ENCODE results near the gene GCH1. TPM values are rescaled to one million over a fixed set of nuclear protein-coding genes. Genes with fewer than 3 reads are reported as not detected.

Gene GCH1
- polyA plus RNA-seq, 3 donors = 55.3 to 68.6 (median 63.3) TPM

GRCh38 chr14:54908190-54908589, 5.6 kb upstream of the GCH1 start:
- H3K27me3 Mint-ChIP-seq (ENCODE audit: low read depth in 3 of 3) = peaks cover 0 to 2% (median 0%) of the 10 kb centered on the region in 3 donors
- peaks cover 23 to 34% of the 10 kb centered on the region in 2 donors for H3K4me1 ChIP-seq (ENCODE audit: control insufficient read depth in 1 of 2, insufficient read depth in 2 of 2, low read length in 2 of 2)
- H3K36me3 Mint-ChIP-seq = no peaks in the 10 kb centered on the region
- peak overlapping the region; percentile 7 to 82 (median 47) for H3K27ac Mint-ChIP-seq
- no peak overlapping the region for H2AFZ ChIP-seq (ENCODE audit: insufficient read depth, low read depth, low read length, poor library complexity, severe bottlenecking)
- H3K36me3 ChIP-seq (replicated peaks in 1 of 2; ENCODE audit: control insufficient read depth in 1 of 2, insufficient read depth in 2 of 2, low read length in 2 of 2) = no peaks in the 10 kb centered on the region
- no peaks in the 10 kb centered on the region for H3K79me2 ChIP-seq (ENCODE audit: insufficient read depth, low read length)
- H3K4me1 Mint-ChIP-seq = peaks cover 35% of the 10 kb centered on the region
- WGBS (ENCODE audit: insufficient coverage) = 0% methylated on average over 2 of the region's 4 CpGs
- intact Hi-C loops (cut with micrococcal nuclease) = no loop called here
- H3K9ac ChIP-seq (ENCODE audit: insufficient read depth, low read length, poor library complexity, severe bottlenecking) = no peak overlapping the region
- H3K9me3 ChIP-seq (replicated peaks in 1 of 2; ENCODE audit: control insufficient read depth in 1 of 2, insufficient read depth in 1 of 2, low read length in 2 of 2) = no peaks in the 10 kb centered on the region
- peak; percentile 29 to 46 (median 37) for DNase-seq
- TF ChIP-seq, protein P1, sequence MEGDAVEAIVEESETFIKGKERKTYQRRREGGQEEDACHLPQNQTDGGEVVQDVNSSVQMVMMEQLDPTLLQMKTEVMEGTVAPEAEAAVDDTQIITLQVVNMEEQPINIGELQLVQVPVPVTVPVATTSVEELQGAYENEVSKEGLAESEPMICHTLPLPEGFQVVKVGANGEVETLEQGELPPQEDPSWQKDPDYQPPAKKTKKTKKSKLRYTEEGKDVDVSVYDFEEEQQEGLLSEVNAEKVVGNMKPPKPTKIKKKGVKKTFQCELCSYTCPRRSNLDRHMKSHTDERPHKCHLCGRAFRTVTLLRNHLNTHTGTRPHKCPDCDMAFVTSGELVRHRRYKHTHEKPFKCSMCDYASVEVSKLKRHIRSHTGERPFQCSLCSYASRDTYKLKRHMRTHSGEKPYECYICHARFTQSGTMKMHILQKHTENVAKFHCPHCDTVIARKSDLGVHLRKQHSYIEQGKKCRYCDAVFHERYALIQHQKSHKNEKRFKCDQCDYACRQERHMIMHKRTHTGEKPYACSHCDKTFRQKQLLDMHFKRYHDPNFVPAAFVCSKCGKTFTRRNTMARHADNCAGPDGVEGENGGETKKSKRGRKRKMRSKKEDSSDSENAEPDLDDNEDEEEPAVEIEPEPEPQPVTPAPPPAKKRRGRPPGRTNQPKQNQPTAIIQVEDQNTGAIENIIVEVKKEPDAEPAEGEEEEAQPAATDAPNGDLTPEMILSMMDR (IDR thresholded peaks at IDR 0.05) = no peak
- no peaks in the 10 kb centered on the region for H4K20me1 ChIP-seq (ENCODE audit: insufficient read depth, low read length)
- no peaks in the 10 kb centered on the region for H3K27me3 ChIP-seq (ENCODE audit: control insufficient read depth in 2 of 2, insufficient read depth in 2 of 2, low read length in 2 of 2)
- H3K9me3 Mint-ChIP-seq = peaks cover 0 to 3% (median 0%) of the 10 kb centered on the region in 7 donors
- H3K4me3 ChIP-seq (replicated peaks in 1 of 3; ENCODE audit: low read depth in 2 of 3, low read length in 3 of 3) = peak overlapping the region in 1 of 3 experiments; percentile 40
- peak overlapping the region; percentile 17 to 43 for H3K4me3 Mint-ChIP-seq
- peak overlapping the region; percentile 24 for H3K4me2 ChIP-seq (replicated peaks; ENCODE audit: extremely low read depth, low read length, poor library complexity, severe bottlenecking)
- no peak overlapping the region for H3K27ac ChIP-seq (ENCODE audit: low read depth in 1 of 2, low read length in 2 of 2)

DNA sequence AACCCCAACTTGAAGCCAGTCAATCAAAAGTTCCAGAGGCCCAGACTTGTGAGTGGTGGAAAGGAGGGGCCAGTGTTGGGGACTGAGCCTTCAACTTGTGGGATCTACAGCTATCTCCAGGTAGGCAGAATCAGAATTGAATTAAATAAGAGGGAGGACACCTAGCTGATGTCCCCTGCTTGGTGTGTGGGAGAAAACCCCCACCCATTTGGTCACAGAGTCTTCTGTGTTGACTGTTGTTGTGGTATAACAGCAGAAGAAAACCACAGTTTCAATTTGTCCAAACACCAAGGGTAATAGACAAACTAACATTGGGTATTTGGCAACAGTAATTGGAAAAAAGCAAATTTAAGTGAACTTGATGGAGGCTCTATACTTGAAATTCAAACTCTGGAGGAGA, 3.4 kb upstream of the GCH1 start:
- H3K4me1 Mint-ChIP-seq = peaks cover 38% of the 10 kb centered on the region

More for the DNA sequence above, 3.4 kb upstream of the GCH1 start:
- DNase-seq = no peak
- Histone ChIP-seq H3K27ac (ENCODE audit: low read depth in 1 of 2, low read length in 2 of 2) (no peak overlapping the region), H3K4me2 (replicated peaks; ENCODE audit: extremely low read depth, low read length, poor library complexity, severe bottlenecking) (no peak overlapping the region), H3K4me1 (ENCODE audit: control insufficient read depth in 1 of 2, insufficient read depth in 2 of 2, low read length in 2 of 2) (peaks cover 30 to 40% of the 10 kb centered on the region in 2 donors), H3K9ac (ENCODE audit: insufficient read depth, low read length, poor library complexity, severe bottlenecking) (no peak overlapping the region), H3K27me3 (ENCODE audit: control insufficient read depth in 2 of 2, insufficient read depth in 2 of 2, low read length in 2 of 2) (no peaks in the 10 kb centered on the region), H2AFZ (ENCODE audit: insufficient read depth, low read depth, low read length, poor library complexity, severe bottlenecking) (no peak overlapping the region), H4K20me1 (ENCODE audit: insufficient read depth, low read length) (peaks cover 9% of the 10 kb centered on the region), H3K79me2 (ENCODE audit: insufficient read depth, low read length) (peaks cover 9% of the 10 kb centered on the region), H3K9me3 (replicated peaks in 1 of 2; ENCODE audit: control insufficient read depth in 1 of 2, insufficient read depth in 1 of 2, low read length in 2 of 2) (no peaks in the 10 kb centered on the region), H3K4me3 (replicated peaks in 1 of 3; ENCODE audit: low read depth in 2 of 3, low read length in 3 of 3) (no peak overlapping the region), H3K36me3 (replicated peaks in 1 of 2; ENCODE audit: control insufficient read depth in 1 of 2, insufficient read depth in 2 of 2, low read length in 2 of 2) (no peaks in the 10 kb centered on the region)
- Mint-ChIP-seq H3K27me3 (ENCODE audit: low read depth in 3 of 3) (peaks cover 0 to 2% (median 0%) of the 10 kb centered on the region in 3 donors), H3K36me3 (no peaks in the 10 kb centered on the region), H3K27ac (no peak overlapping the region), H3K4me3 (no peak overlapping the region), H3K9me3 (peaks cover 0 to 2% (median 0%) of the 10 kb centered on the region in 7 donors)
- intact Hi-C loops (cut with micrococcal nuclease) = no loop called here
- TF ChIP-seq, protein P1 (IDR thresholded peaks at IDR 0.05) = no peak
